Ectodermal cell (in vitro differentiated cells): ENCODE data around the gene KMT2A. TPM values are rescaled to one million over a fixed set of nuclear protein-coding genes. Genes with fewer than 3 reads are reported as not detected.
"Not testable (repeated sequence)": the region's sequence is repeated elsewhere in the genome, so short reads cannot be mapped to it uniquely, and the experiment has no call there.

Experiments
- H3K27ac ChIP-seq: 2 replicates; pipeline ENCODE4 v1.7.0; 2013; ENCODE audit warnings: mild to moderate bottlenecking, low read depth, low read length; ENCODE audit not compliant: insufficient read depth, poor library complexity, severe bottlenecking
- H3K27me3 ChIP-seq: 2 replicates; pipeline ENCODE4 v1.7.0; 2013; ENCODE audit warnings: mild to moderate bottlenecking, low read length; ENCODE audit not compliant: insufficient read depth, control insufficient read depth, poor library complexity, severe bottlenecking
- H3K36me3 ChIP-seq: one replicate; pipeline ENCODE4 v1.7.0; 2013; ENCODE audit warnings: low read length; ENCODE audit not compliant: control insufficient read depth, insufficient read depth
- H3K4me1 ChIP-seq: one replicate; pipeline ENCODE4 v1.7.0; 2013; ENCODE audit warnings: low read length; ENCODE audit not compliant: control insufficient read depth, insufficient read depth
- H3K4me3 ChIP-seq: 2 replicates; pipeline ENCODE4 v1.7.0; 2013; ENCODE audit warnings: low read depth, low read length, control low read depth; ENCODE audit not compliant: insufficient read depth
- H3K9me3 ChIP-seq: 2 replicates; pipeline ENCODE4 v1.7.0; 2013; ENCODE audit warnings: mild to moderate bottlenecking, low read length, moderate library complexity; ENCODE audit not compliant: control insufficient read depth
- WGBS, 2 experiments: methylation state at CpG; one replicate each; pipeline ENCODE4 v1.1.7; 2013; ENCODE audit warnings: missing lambda C conversion rate in 2 of 2; 5-methylcytosine and 5-hydroxymethylcytosine counted together
- polyA plus RNA-seq, 4 experiments: library from polyadenylated mRNA; stranded (reverse); fragments of 50-300 nt; gene quantifications; one replicate each; pipeline ENCODE4 v1.2.3, GENCODE V29; 2013

The KMT2A gene
- 35.3 TPM for polyA plus RNA-seq (2013, experiment 1 of 4)
- polyA plus RNA-seq (2013, experiment 2 of 4): 43.2 TPM
- polyA plus RNA-seq (2013, experiment 3 of 4): 30.6 TPM
- polyA plus RNA-seq (2013, experiment 4 of 4): 41.6 TPM

- Histone ChIP-seq H3K9me3 (no peaks in the 10 kb centered on the region), H3K4me3 (peak within 1 kb of the TSS; percentile 73), H3K27me3 (peaks cover 6% of the 10 kb centered on the region), H3K4me1 (peaks cover 24% of the 10 kb centered on the region), H3K36me3 (no peaks in the 10 kb centered on the region), H3K27ac (peak within 1 kb of the TSS; percentile 96)
- 0% methylated on average over 83 of the region's 83 CpGs for WGBS, 2 experiments
Measured at GRCh38 chr11:118435893-118436624, at the start of gene KMT2A. Gene KMT2A, plus strand, starts transcription at chr11:118436492. Its CDS starts 21 bp downstream, at chr11:118436513.

GRCh38 chr11:118396097-118396501 lies 40.2 kb upstream of the KMT2A start:
- H3K27me3 ChIP-seq: no peaks in the 10 kb centered on the region
- no peak overlapping the region for H3K27ac ChIP-seq
- H3K36me3 ChIP-seq: peaks cover 10% of the 10 kb centered on the region
- H3K4me3 ChIP-seq: no peak overlapping the region
- no peaks in the 10 kb centered on the region for H3K9me3 ChIP-seq
- 91 to 95% methylated on average over 6 of the region's 6 CpGs for WGBS, 2 experiments
- no peaks in the 10 kb centered on the region for H3K4me1 ChIP-seq

- H3K36me3 ChIP-seq: peaks cover 10% of the 10 kb centered on the region
- no peak overlapping the region for H3K4me3 ChIP-seq
- no peaks in the 10 kb centered on the region for H3K9me3 ChIP-seq
- no peaks in the 10 kb centered on the region for H3K27me3 ChIP-seq
- H3K27ac ChIP-seq: no peak overlapping the region
- no peaks in the 10 kb centered on the region for H3K4me1 ChIP-seq
Measured at GRCh38 chr11:118397448-118397847, 38.8 kb upstream of the KMT2A start.

- Histone ChIP-seq H3K27me3 (no peaks in the 10 kb centered on the region), H3K27ac (no peak overlapping the region)
- 89 to 97% methylated on average over 3 of the region's 3 CpGs for WGBS, 2 experiments
Measured at GRCh38 chr11:118398791-118399559, 37.3 kb upstream of the KMT2A start.

GRCh38 chr11:118401151-118401879 lies 35.0 kb upstream of the KMT2A start, which contains the start of gene ATP5MG:
Gene ATP5MG, plus strand, starts transcription at chr11:118401606. Its CDS starts 60 bp downstream, at chr11:118401666.
- peaks cover 4% of the 10 kb centered on the region for H3K36me3 ChIP-seq
- H3K4me3 ChIP-seq: peak within 1 kb of the TSS; percentile 83
- H3K4me1 ChIP-seq: no peaks in the 10 kb centered on the region
- no peaks in the 10 kb centered on the region for H3K9me3 ChIP-seq
- WGBS, 2 experiments: 0 to 1% methylated on average over 51 of the region's 51 CpGs
- H3K27ac ChIP-seq: peak within 1 kb of the TSS; percentile 56
- no peaks in the 10 kb centered on the region for H3K27me3 ChIP-seq

More at GRCh38 chr11:118398791-118399559, 37.3 kb upstream of the KMT2A start:
- H3K9me3 ChIP-seq: no peaks in the 10 kb centered on the region
- peaks cover 10% of the 10 kb centered on the region for H3K36me3 ChIP-seq
- H3K4me1 ChIP-seq: no peaks in the 10 kb centered on the region
- H3K4me3 ChIP-seq: no peak overlapping the region

GRCh38 chr11:118401880-118402590 lies 34.3 kb upstream of the KMT2A start:
- 8 to 9% methylated on average over 22 of the region's 22 CpGs for WGBS, 2 experiments
- H3K36me3 ChIP-seq: peaks cover 9% of the 10 kb centered on the region
- H3K4me1 ChIP-seq: no peaks in the 10 kb centered on the region
- no peaks in the 10 kb centered on the region for H3K27me3 ChIP-seq
- H3K4me3 ChIP-seq: peak overlapping the region; percentile 83
- H3K9me3 ChIP-seq: no peaks in the 10 kb centered on the region
- no peak overlapping the region for H3K27ac ChIP-seq

- not testable (repeated sequence) for H3K27ac ChIP-seq, H3K27me3 ChIP-seq, H3K4me1 ChIP-seq, H3K9me3 ChIP-seq
- Histone ChIP-seq H3K4me3 (peak overlapping the region; percentile 83), H3K36me3 (peaks cover 15% of the 10 kb centered on the region)
- WGBS, 2 experiments: 87 to 90% methylated on average over 7 of the region's 7 CpGs
Measured at GRCh38 chr11:118402594-118402993, 33.7 kb upstream of the KMT2A start.

GRCh38 chr11:118406599-118407166 lies 29.6 kb upstream of the KMT2A start:
- H3K36me3 ChIP-seq: peaks cover 17% of the 10 kb centered on the region

GRCh38 chr11:118410055-118410745 lies 26.1 kb upstream of the KMT2A start:
- no peak overlapping the region for H3K27ac ChIP-seq
- no peaks in the 10 kb centered on the region for H3K4me1 ChIP-seq
- H3K27me3 ChIP-seq: no peaks in the 10 kb centered on the region
- peaks cover 17% of the 10 kb centered on the region for H3K36me3 ChIP-seq
- 89 to 95% methylated on average over 7 of the region's 7 CpGs for WGBS, 2 experiments
- H3K9me3 ChIP-seq: no peaks in the 10 kb centered on the region
- no peak overlapping the region for H3K4me3 ChIP-seq

More at GRCh38 chr11:118406599-118407166, 29.6 kb upstream of the KMT2A start:
- Histone ChIP-seq H3K27me3 (no peaks in the 10 kb centered on the region), H3K4me1 (no peaks in the 10 kb centered on the region), H3K9me3 (no peaks in the 10 kb centered on the region), H3K4me3 (no peak overlapping the region), H3K27ac (no peak overlapping the region)
- 94 to 96% methylated on average over 7 of the region's 7 CpGs for WGBS, 2 experiments
